B cell (primary cell): ENCODE results near the gene RNF213. TPM values are rescaled to one million over a fixed set of nuclear protein-coding genes. Genes with fewer than 3 reads are reported as not detected.
"Not testable (repeated sequence)": the region's sequence is repeated elsewhere in the genome, so short reads cannot be mapped to it uniquely, and the experiment has no call there.

Experiments
- ATAC-seq: fragments of 200-7000 bp; cut with Tn5 transposase; one replicate; pipeline ENCODE4 v1.10.0; 2021; ENCODE audit warnings: low read depth, mild to moderate bottlenecking, moderate number of reproducible peaks, moderate library complexity
- CTCF ChIA-PET: fragments of 350-600 bp; sonication (Branson Sonifier 250); formaldehyde crosslinking; loops from one replicate; lab custom pipeline; 2021; ENCODE audit warnings: antibody characterized with exemption, inconsistent platforms; lab: Charles Lee
- POLR2A ChIA-PET: fragments of 350-600 bp; sonication (Branson Sonifier 250); formaldehyde crosslinking; loops from one replicate; lab custom pipeline; 2021; ENCODE audit warnings: antibody characterized with exemption; lab: Charles Lee
- DNase-seq: peaks from one replicate; pipeline ENCODE4 v3.0.0; 2013
- H2AFZ ChIP-seq: 2 replicates; pipeline ENCODE4 v1.6.1; 2012; ENCODE audit warnings: mild to moderate bottlenecking, low read depth, low read length; ENCODE audit not compliant: insufficient read depth, poor library complexity, severe bottlenecking
- H3K27ac ChIP-seq, 2 donors: 1 replicate in 1 of 2; 2 replicates in 1 of 2; pipeline ENCODE4 v1.5.1; 2012 to 2013; ENCODE audit warnings: low read length in 2 of 2, mild to moderate bottlenecking in 2 of 2, moderate library complexity in 1 of 2
- H3K27me3 ChIP-seq, 4 experiments: fragments of 200-600 bp in 1 of 4; sonication (generic) in 1 of 4; replicated peaks in 1 of 4; 1 replicate in 2 of 4; 2 replicates in 2 of 4; pipeline versions ENCODE4 v1.6.1 to v1.7.0; 2013 to 2016; ENCODE audit warnings: low read length in 3 of 4, mild to moderate bottlenecking in 2 of 4, mixed read lengths in 1 of 4, moderate library complexity in 1 of 4; ENCODE audit not compliant: insufficient read depth in 4 of 4, control insufficient read depth in 3 of 4; ENCODE audit errors: control extremely low read depth in 1 of 4
- H3K36me3 ChIP-seq, 2 experiments: replicated peaks in 1 of 2; 1 replicate in 1 of 2; 2 replicates in 1 of 2; pipeline versions ENCODE4 v1.6.1 to v1.7.1; 2013; ENCODE audit warnings: low read length in 1 of 2; ENCODE audit not compliant: insufficient read depth in 2 of 2, control insufficient read depth in 1 of 2; ENCODE audit errors: control extremely low read depth in 1 of 2, extremely low read depth in 1 of 2
- H3K4me1 ChIP-seq, 2 donors: fragments of 200-600 bp in 1 of 2; sonication (generic) in 1 of 2; 1 replicate in 1 of 2; 2 replicates in 1 of 2; pipeline versions ENCODE4 v1.5.1 to v1.6.1; 2013 to 2017; ENCODE audit warnings: low read length in 2 of 2; ENCODE audit not compliant: control insufficient read depth in 2 of 2, insufficient read depth in 2 of 2
- H3K4me2 ChIP-seq: replicated peaks from 2 replicates; pipeline ENCODE3; 2012; ENCODE audit warnings: mild to moderate bottlenecking, low read depth, low read length; ENCODE audit not compliant: poor library complexity, severe bottlenecking
- H3K4me3 ChIP-seq, 5 experiments: fragments of 200-600 bp in 1 of 5; sonication (generic) in 1 of 5; 1 replicate in 3 of 5; 2 replicates in 2 of 5; pipeline versions ENCODE4 v1.5.1 to v1.7.0; 2011 to 2016; ENCODE audit warnings: low read length in 4 of 5, mild to moderate bottlenecking in 4 of 5, low read depth in 2 of 5, control low read depth in 1 of 5, moderate library complexity in 1 of 5; ENCODE audit not compliant: insufficient read depth in 1 of 5; ENCODE audit errors: control extremely low read depth in 1 of 5, extremely low read depth in 1 of 5
- H3K79me2 ChIP-seq: fragments of 200-600 bp; sonication (generic); one replicate; pipeline ENCODE4 v1.6.0; 2016; ENCODE audit warnings: low read length; ENCODE audit not compliant: control insufficient read depth, insufficient read depth
- H3K9ac ChIP-seq: fragments of 200-600 bp; sonication (generic); 2 replicates; pipeline ENCODE4 v1.6.1; 2017; ENCODE audit warnings: mild to moderate bottlenecking, low read length, moderate library complexity
- H3K9me3 ChIP-seq, 3 donors: one replicate each; pipeline versions ENCODE4 v1.6.1 to v1.7.1; 2013; ENCODE audit warnings: low read length in 2 of 3; ENCODE audit not compliant: control insufficient read depth in 2 of 3, insufficient read depth in 1 of 3; ENCODE audit errors: control extremely low read depth in 1 of 3
- H4K20me1 ChIP-seq: 2 replicates; pipeline ENCODE4 v1.6.0; 2012; ENCODE audit warnings: mild to moderate bottlenecking, low read length; ENCODE audit not compliant: insufficient read depth, control insufficient read depth, poor library complexity, severe bottlenecking
- H3K27ac Mint-ChIP-seq: one replicate; pipeline ENCODE4 v1.8.0; 2021; ENCODE audit warnings: mixed read lengths
- H3K27me3 Mint-ChIP-seq: one replicate; pipeline ENCODE4 v1.8.0; 2021; ENCODE audit warnings: mixed read lengths
- H3K4me1 Mint-ChIP-seq: one replicate; pipeline ENCODE4 v1.8.0; 2021; ENCODE audit warnings: mixed read lengths
- H3K4me3 Mint-ChIP-seq: one replicate; pipeline ENCODE4 v1.8.0; 2021; ENCODE audit warnings: mixed read lengths
- H3K9me3 Mint-ChIP-seq: one replicate; pipeline ENCODE4 v1.8.0; 2022; ENCODE audit warnings: mixed read lengths; ENCODE audit not compliant: insufficient read depth
- EZH2 ChIP-seq: IDR thresholded peaks from 2 replicates; pipeline ENCODE4 v1.6.1; 2012; ENCODE audit warnings: borderline replicate concordance, low read depth, mild to moderate bottlenecking, moderate library complexity, low read length; ENCODE audit not compliant: insufficient read depth, poor library complexity, severe bottlenecking
- WGBS: methylation state at CpG from one replicate; pipeline ENCODE4 v1.1.5; 2013; ENCODE audit warnings: missing lambda C conversion rate; ENCODE audit not compliant: insufficient coverage; 5-methylcytosine and 5-hydroxymethylcytosine counted together
- intact Hi-C: fragments of 100-400 bp; cut with micrococcal nuclease; formaldehyde crosslinking; loops from one replicate; pipeline ENCODE4 v1.10.0; 2022
- polyA plus RNA-seq: library from polyadenylated mRNA; depleted of rRNA; stranded (reverse); fragments of >200 nt; gene quantifications from 2 replicates; pipeline ENCODE4 v1.2.3, GENCODE V29; 2012
- total RNA-seq, 2 donors: library from RNA; stranded (reverse); fragments of 120-200 nt in 1 of 2; gene quantifications; 1 replicate in 1 of 2; 2 replicates in 1 of 2; pipeline versions ENCODE4 v1.2.3 to v1.2.4, GENCODE V29; 2013 to 2022
- TF ChIP-seq, protein P1 (sequence below): fragments of 200-600 bp; IDR thresholded peaks from one replicate; pipeline ENCODE4 v1.8.0; 2022; ENCODE audit warnings: antibody characterized with exemption, mild to moderate bottlenecking

RNF213 gene
- total and polyA plus RNA-seq, 2 donors (not counting 1 experiment from before 2014, with no cell fraction given) = 121 to 287 TPM

DNA sequence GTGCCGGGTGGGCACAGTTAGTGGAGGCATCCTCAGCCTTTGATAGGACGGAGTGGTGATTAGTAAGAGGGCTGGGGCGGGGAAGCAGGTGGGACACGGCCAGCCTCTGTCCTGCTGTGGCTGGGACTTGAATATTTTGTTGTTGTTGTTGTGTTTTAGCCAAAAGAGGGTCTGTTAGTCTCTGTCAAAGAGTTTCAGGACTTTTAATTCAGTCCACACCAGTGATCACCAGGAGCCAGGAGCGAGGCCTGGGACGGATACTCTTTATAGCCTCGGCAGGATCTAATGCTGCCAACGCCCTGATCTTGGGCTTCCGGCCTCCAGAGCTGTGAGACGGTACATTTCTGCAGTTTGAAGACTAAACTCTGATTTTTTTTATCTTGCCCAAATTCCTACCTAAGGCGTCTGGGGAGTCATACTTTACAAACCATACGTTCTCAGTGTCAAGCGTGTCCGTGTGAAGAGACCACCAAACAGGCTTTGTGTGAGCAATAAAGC, 2.9 kb upstream of the RNF213 start:
- 87% methylated on average over 6 of the region's 14 CpGs for WGBS
- Histone ChIP-seq H3K36me3 (no peaks in the 10 kb centered on the region), H3K9me3 (no peaks in the 10 kb centered on the region), H3K27ac (peak overlapping the region in 1 of 2 donors; percentile 86), H3K4me1 (peaks cover 21 to 30% of the 10 kb centered on the region in 2 donors), H3K4me2 (no peak overlapping the region), H3K27me3 (no peaks in the 10 kb centered on the region), H3K9ac (no peak overlapping the region), H4K20me1 (peaks cover 11% of the 10 kb centered on the region), H2AFZ (no peak overlapping the region), H3K79me2 (peaks cover 12% of the 10 kb centered on the region), H3K4me3 (no peak overlapping the region)
- CTCF ChIA-PET = no interaction called here
- Mint-ChIP-seq H3K27me3 (no peaks in the 10 kb centered on the region), H3K27ac (peak overlapping the region; percentile 93), H3K9me3 (no peaks in the 10 kb centered on the region), H3K4me3 (peak overlapping the region; percentile 32), H3K4me1 (peaks cover 44% of the 10 kb centered on the region)
- DNase-seq (no peak), ATAC-seq (no peak)
- TF ChIP-seq EZH2 = no peak
- TF ChIP-seq, protein P1, sequence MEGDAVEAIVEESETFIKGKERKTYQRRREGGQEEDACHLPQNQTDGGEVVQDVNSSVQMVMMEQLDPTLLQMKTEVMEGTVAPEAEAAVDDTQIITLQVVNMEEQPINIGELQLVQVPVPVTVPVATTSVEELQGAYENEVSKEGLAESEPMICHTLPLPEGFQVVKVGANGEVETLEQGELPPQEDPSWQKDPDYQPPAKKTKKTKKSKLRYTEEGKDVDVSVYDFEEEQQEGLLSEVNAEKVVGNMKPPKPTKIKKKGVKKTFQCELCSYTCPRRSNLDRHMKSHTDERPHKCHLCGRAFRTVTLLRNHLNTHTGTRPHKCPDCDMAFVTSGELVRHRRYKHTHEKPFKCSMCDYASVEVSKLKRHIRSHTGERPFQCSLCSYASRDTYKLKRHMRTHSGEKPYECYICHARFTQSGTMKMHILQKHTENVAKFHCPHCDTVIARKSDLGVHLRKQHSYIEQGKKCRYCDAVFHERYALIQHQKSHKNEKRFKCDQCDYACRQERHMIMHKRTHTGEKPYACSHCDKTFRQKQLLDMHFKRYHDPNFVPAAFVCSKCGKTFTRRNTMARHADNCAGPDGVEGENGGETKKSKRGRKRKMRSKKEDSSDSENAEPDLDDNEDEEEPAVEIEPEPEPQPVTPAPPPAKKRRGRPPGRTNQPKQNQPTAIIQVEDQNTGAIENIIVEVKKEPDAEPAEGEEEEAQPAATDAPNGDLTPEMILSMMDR = no peak
- intact Hi-C loops = no loop called here
- POLR2A ChIA-PET = no interaction called here

DNA sequence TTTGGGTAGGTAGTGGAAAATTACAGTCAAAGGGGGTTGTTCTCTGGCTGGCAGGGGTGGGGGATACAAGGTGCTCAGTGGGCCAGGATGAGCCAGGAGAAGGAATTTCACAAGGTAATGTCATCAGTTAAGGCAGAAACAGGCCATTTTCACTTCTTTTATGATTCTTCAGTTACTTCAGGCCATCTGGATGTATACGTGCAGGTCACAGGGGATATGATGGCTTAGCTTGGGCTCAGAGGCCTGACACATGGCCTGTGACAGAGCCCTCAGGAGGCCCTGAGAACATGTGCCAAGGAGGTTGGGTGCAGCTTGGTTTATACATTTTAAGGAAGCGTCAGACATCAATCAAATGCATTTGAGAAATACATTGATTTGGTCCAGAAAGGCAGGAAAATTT, 2.4 kb upstream of the RNF213 start:
- intact Hi-C loops, H3K27me3 ChIP-seq, CTCF ChIA-PET, H3K4me2 ChIP-seq, ATAC-seq, H3K27me3 Mint-ChIP-seq, H3K9ac ChIP-seq, DNase-seq, H3K36me3 ChIP-seq, H2AFZ ChIP-seq, H3K9me3 ChIP-seq, H3K4me3 ChIP-seq, H3K9me3 Mint-ChIP-seq: not testable (repeated sequence)
- 20% methylated on average over 1 of the region's 2 CpGs for WGBS
- H3K27ac ChIP-seq = peak overlapping the region in 1 of 2 donors; percentile 86
- H3K4me1 Mint-ChIP-seq = peaks cover 46% of the 10 kb centered on the region
- peaks cover 15% of the 10 kb centered on the region for H4K20me1 ChIP-seq
- peaks cover 18% of the 10 kb centered on the region for H3K79me2 ChIP-seq
- POLR2A ChIA-PET = interaction anchor here (0.5 kb wide), 1 partner anchor 506 kb away, joined by 4 read pairs; no protein-coding TSS in a partner anchor
- H3K4me1 ChIP-seq = peaks cover 26 to 36% of the 10 kb centered on the region in 2 donors
- H3K4me3 Mint-ChIP-seq = peak overlapping the region; percentile 88
- H3K27ac Mint-ChIP-seq = peak overlapping the region; percentile 93
